H1 (cell line): ENCODE measurements around the gene TWNK. TPM values are rescaled to one million over a fixed set of nuclear protein-coding genes. Genes with fewer than 3 reads are reported as not detected.

Experiments used
- CTCF ChIA-PET: fragments of 300-600 bp; sonication (Branson Sonifier 250); formaldehyde crosslinking; loops from one replicate; lab custom pipeline; 2021; ENCODE audit not compliant: partially characterized antibody; lab: Charles Lee
- POLR2A ChIA-PET: fragments of 300-600 bp; sonication (Branson Sonifier 250); formaldehyde crosslinking; loops from one replicate; lab custom pipeline; 2021; ENCODE audit warnings: inconsistent platforms; ENCODE audit not compliant: partially characterized antibody; lab: Charles Lee
- DNase-seq, 2 experiments: peaks; one replicate each; pipeline versions ENCODE4 v3.0.0 to v3.0.0-alpha.2; 2010 to 2022; ENCODE audit warnings: low spot score in 2 of 2, low read depth in 1 of 2, mixed read lengths in 1 of 2
- FAIRE-seq: peaks from 2 replicates; lab custom pipeline; 2011; peaks lifted over from hg19 to GRCh38; lab: Jason Lieb, UNC
- H2AFZ ChIP-seq: 2 replicates; pipeline ENCODE4 v1.8.1; 2012; ENCODE audit warnings: low read length, inconsistent platforms
- H2AK5ac ChIP-seq: 2 replicates; pipeline ENCODE4 v1.6.1; 2013; ENCODE audit warnings: low read depth, low read length
- H2BK120ac ChIP-seq: replicated peaks from 2 replicates; pipeline ENCODE3; 2013; ENCODE audit warnings: low read depth, low read length, inconsistent platforms
- H2BK12ac ChIP-seq: 2 replicates; pipeline ENCODE4 v1.6.1; 2013; ENCODE audit warnings: low read depth, low read length
- H2BK15ac ChIP-seq: 2 replicates; pipeline ENCODE4 v1.6.1; 2013; ENCODE audit warnings: low read length
- H2BK20ac ChIP-seq: 2 replicates; pipeline ENCODE4 v1.6.1; 2013; ENCODE audit warnings: low read length
- H2BK5ac ChIP-seq: 2 replicates; pipeline ENCODE4 v1.6.1; 2013; ENCODE audit warnings: low read depth, low read length
- H3K14ac ChIP-seq: 2 replicates; pipeline ENCODE4 v1.6.1; 2013; ENCODE audit warnings: inconsistent platforms; ENCODE audit not compliant: insufficient read length
- H3K18ac ChIP-seq: 2 replicates; pipeline ENCODE4 v1.6.1; 2013; ENCODE audit warnings: low read length; ENCODE audit errors: extremely low read depth
- H3K23ac ChIP-seq: 2 replicates; pipeline ENCODE4 v1.6.1; 2013; ENCODE audit warnings: inconsistent platforms; ENCODE audit not compliant: insufficient read length
- H3K23me2 ChIP-seq: 2 replicates; pipeline ENCODE4 v1.6.1; 2013; ENCODE audit warnings: low read depth, low read length
- H3K27ac ChIP-seq: 2 replicates; pipeline ENCODE4 v1.6.1; 2011; ENCODE audit warnings: low read depth, low read length, inconsistent platforms
- H3K27me3 ChIP-seq, 4 experiments: replicated peaks in 1 of 4; 1 replicate in 1 of 4; 2 replicates in 3 of 4; pipeline versions ENCODE4 v1.6.1 to v1.8.1; 2011 to 2013; ENCODE audit warnings: low read length in 3 of 4, mild to moderate bottlenecking in 3 of 4, inconsistent platforms in 2 of 4, mixed read lengths in 2 of 4, moderate library complexity in 1 of 4; ENCODE audit not compliant: control insufficient read depth in 3 of 4, insufficient read depth in 3 of 4; ENCODE audit errors: extremely low read depth in 1 of 4
- H3K36me3 ChIP-seq, 4 experiments: 2 replicates each; pipeline versions ENCODE4 v1.6.1 to v1.8.1; 2011 to 2013; ENCODE audit warnings: mild to moderate bottlenecking in 4 of 4, low read length in 3 of 4, moderate library complexity in 2 of 4, control low read depth in 1 of 4, inconsistent platforms in 1 of 4; ENCODE audit not compliant: insufficient read depth in 4 of 4, control insufficient read depth in 2 of 4
- H3K4ac ChIP-seq: replicated peaks from 2 replicates; pipeline ENCODE3; 2013; ENCODE audit warnings: low read length, low read depth, mixed read lengths, inconsistent platforms; ENCODE audit not compliant: insufficient read length
- H3K4me1 ChIP-seq, 4 experiments: replicated peaks in 1 of 4; 1 replicate in 1 of 4; 2 replicates in 3 of 4; pipeline versions ENCODE4 v1.6.1 to v1.8.1; 2011 to 2013; ENCODE audit warnings: low read length in 3 of 4, inconsistent platforms in 2 of 4, mixed read lengths in 1 of 4; ENCODE audit not compliant: insufficient read depth in 4 of 4, control insufficient read depth in 3 of 4
- H3K4me2 ChIP-seq, 2 experiments: 2 replicates each; pipeline versions ENCODE4 v1.6.1 to v1.8.1; 2011 to 2013; ENCODE audit warnings: low read depth in 2 of 2, low read length in 2 of 2, control low read depth in 1 of 2, inconsistent platforms in 1 of 2, mild to moderate bottlenecking in 1 of 2; ENCODE audit not compliant: insufficient read depth in 1 of 2
- H3K4me3 ChIP-seq, 4 experiments: fragments of 200-600, 300-600 bp in 1 of 4; sonication (generic), shearing (Covaris generic), sonication (Bioruptor Twin) in 1 of 4; 2 replicates each; pipeline versions ENCODE4 v1.5.1 to v1.8.1; 2011 to 2016; ENCODE audit warnings: low read length in 4 of 4, low read depth in 3 of 4, control low read depth in 2 of 4, inconsistent platforms in 2 of 4, mild to moderate bottlenecking in 2 of 4, mixed read lengths in 1 of 4, moderate library complexity in 1 of 4; ENCODE audit not compliant: insufficient read depth in 2 of 4; ENCODE audit errors: extremely low read depth in 1 of 4
- H3K56ac ChIP-seq: replicated peaks from 2 replicates; pipeline ENCODE3; 2013; ENCODE audit warnings: low read depth, mild to moderate bottlenecking, mixed read lengths, low read length, inconsistent platforms; ENCODE audit not compliant: insufficient read length
- H3K79me1 ChIP-seq: 2 replicates; pipeline ENCODE4 v1.6.1; 2013; ENCODE audit warnings: low read depth, low read length, control low read depth
- H3K79me2 ChIP-seq, 2 experiments: 2 replicates each; pipeline versions ENCODE4 v1.6.1 to v1.8.1; 2012 to 2013; ENCODE audit warnings: low read length in 2 of 2, mild to moderate bottlenecking in 2 of 2, inconsistent platforms in 1 of 2; ENCODE audit not compliant: insufficient read depth in 2 of 2, control insufficient read depth in 1 of 2
- H3K9ac ChIP-seq, 4 experiments: replicated peaks in 1 of 4; 1 replicate in 1 of 4; 2 replicates in 3 of 4; pipeline versions ENCODE4 v1.6.1 to v1.8.1; 2011 to 2013; ENCODE audit warnings: low read depth in 3 of 4, low read length in 3 of 4, control low read depth in 2 of 4, mild to moderate bottlenecking in 2 of 4, moderate library complexity in 2 of 4, inconsistent platforms in 1 of 4; ENCODE audit errors: extremely low read depth in 1 of 4
- H3K9me3 ChIP-seq, 2 experiments: 2 replicates each; pipeline versions ENCODE4 v1.6.1 to v1.8.1; 2012 to 2013; ENCODE audit warnings: mild to moderate bottlenecking in 2 of 2, moderate library complexity in 2 of 2, control low read depth in 1 of 2, inconsistent platforms in 1 of 2, low read depth in 1 of 2, low read length in 1 of 2, mixed read lengths in 1 of 2; ENCODE audit not compliant: insufficient read depth in 2 of 2
- H4K20me1 ChIP-seq, 2 experiments: replicated peaks in 1 of 2; 2 replicates each; pipeline versions ENCODE3 to v1.8.1; 2011 to 2013; ENCODE audit warnings: inconsistent platforms in 2 of 2, low read length in 2 of 2, mild to moderate bottlenecking in 1 of 2; ENCODE audit not compliant: insufficient read depth in 2 of 2, control insufficient read depth in 1 of 2
- H4K5ac ChIP-seq: 2 replicates; pipeline ENCODE4 v1.6.1; 2013; ENCODE audit warnings: low read length, low read depth, mixed read lengths, inconsistent platforms; ENCODE audit not compliant: insufficient read length
- H4K8ac ChIP-seq: 2 replicates; pipeline ENCODE4 v1.8.0; 2013; ENCODE audit warnings: mild to moderate bottlenecking, moderate library complexity, low read length, inconsistent platforms; ENCODE audit not compliant: insufficient read depth; ENCODE audit errors: extremely low read depth
- H4K91ac ChIP-seq: replicated peaks from 2 replicates; pipeline ENCODE3; 2013; ENCODE audit warnings: low read length, mixed read lengths, inconsistent platforms; ENCODE audit not compliant: insufficient read length
- FOSL1 ChIP-seq: IDR thresholded peaks from 2 replicates; pipeline ENCODE4 v1.6.1; 2011; ENCODE audit warnings: mild to moderate bottlenecking, low read depth, low read length, moderate library complexity; ENCODE audit not compliant: insufficient read depth
- RXRA ChIP-seq: IDR thresholded peaks from 2 replicates; pipeline ENCODE4 v1.6.1; 2011; ENCODE audit warnings: low read depth, mild to moderate bottlenecking, low read length, moderate library complexity; ENCODE audit not compliant: insufficient read depth
- SP2 ChIP-seq: IDR thresholded peaks from 2 replicates; pipeline ENCODE4 v1.6.1; 2012; ENCODE audit warnings: mild to moderate bottlenecking, low read length, inconsistent platforms
- SP4 ChIP-seq: IDR thresholded peaks from 2 replicates; pipeline ENCODE4 v1.6.1; 2012; ENCODE audit warnings: low read length, inconsistent platforms
- TAF1 ChIP-seq: IDR thresholded peaks from 2 replicates; pipeline ENCODE4 v1.6.1; 2011; ENCODE audit warnings: mild to moderate bottlenecking, low read depth, low read length
- TCF12 ChIP-seq: IDR thresholded peaks from 2 replicates; pipeline ENCODE4 v1.6.1; 2011; ENCODE audit warnings: low read depth, mild to moderate bottlenecking, low read length
- WGBS, 2 experiments: shearing (Covaris generic) in 1 of 2; methylation state at CpG; one replicate each; pipeline versions ENCODE4 v1.1.6 to v1.1.7; 2013 to 2015; ENCODE audit warnings: low lambda C conversion rate in 2 of 2, mixed read lengths in 2 of 2, inconsistent platforms in 1 of 2, low coverage in 1 of 2, missing lambda C conversion rate in 1 of 2; ENCODE audit not compliant: insufficient replicate concordance in 2 of 2, insufficient coverage in 1 of 2, insufficient read length in 1 of 2; ENCODE audit errors: extremely low coverage in 1 of 2, missing lambda C conversion rate in 1 of 2; 5-methylcytosine and 5-hydroxymethylcytosine counted together
- polyA plus RNA-seq, 7 experiments: library from polyadenylated mRNA; depleted of rRNA in 3 of 7; stranded (reverse) in 5 of 7; unstranded in 2 of 7; fragments of >200 nt in 5 of 7; fragments of 200-250 nt in 2 of 7; gene quantifications; 1 replicate in 5 of 7; 2 replicates in 1 of 7; 4 replicates in 1 of 7; pipeline versions ENCODE4 v1.2.1 to v1.2.3, GENCODE V29; 2011 to 2013; ENCODE audit warnings: missing spikeins in 2 of 7, mixed read lengths in 2 of 7
- total RNA-seq: library from RNA; stranded (reverse); fragmentation: NEBNext Ultra II Directional; extraction: Animal tissue kit (Norgen Biotek cat#: 25700); gene quantifications from 2 replicates; pipeline ENCODE4 v1.2.1, GENCODE V29; 2021
- TF ChIP-seq, protein P1 (sequence below): IDR thresholded peaks from 2 replicates; pipeline ENCODE4 v1.6.1; 2012; ENCODE audit warnings: low read length, inconsistent platforms

TWNK gene
- total and polyA plus RNA-seq, 2 of the 8 experiments (the other 6 are each of a cell fraction or from before 2014, with no cell fraction given), result 15.4 to 32.5 TPM

DNA sequence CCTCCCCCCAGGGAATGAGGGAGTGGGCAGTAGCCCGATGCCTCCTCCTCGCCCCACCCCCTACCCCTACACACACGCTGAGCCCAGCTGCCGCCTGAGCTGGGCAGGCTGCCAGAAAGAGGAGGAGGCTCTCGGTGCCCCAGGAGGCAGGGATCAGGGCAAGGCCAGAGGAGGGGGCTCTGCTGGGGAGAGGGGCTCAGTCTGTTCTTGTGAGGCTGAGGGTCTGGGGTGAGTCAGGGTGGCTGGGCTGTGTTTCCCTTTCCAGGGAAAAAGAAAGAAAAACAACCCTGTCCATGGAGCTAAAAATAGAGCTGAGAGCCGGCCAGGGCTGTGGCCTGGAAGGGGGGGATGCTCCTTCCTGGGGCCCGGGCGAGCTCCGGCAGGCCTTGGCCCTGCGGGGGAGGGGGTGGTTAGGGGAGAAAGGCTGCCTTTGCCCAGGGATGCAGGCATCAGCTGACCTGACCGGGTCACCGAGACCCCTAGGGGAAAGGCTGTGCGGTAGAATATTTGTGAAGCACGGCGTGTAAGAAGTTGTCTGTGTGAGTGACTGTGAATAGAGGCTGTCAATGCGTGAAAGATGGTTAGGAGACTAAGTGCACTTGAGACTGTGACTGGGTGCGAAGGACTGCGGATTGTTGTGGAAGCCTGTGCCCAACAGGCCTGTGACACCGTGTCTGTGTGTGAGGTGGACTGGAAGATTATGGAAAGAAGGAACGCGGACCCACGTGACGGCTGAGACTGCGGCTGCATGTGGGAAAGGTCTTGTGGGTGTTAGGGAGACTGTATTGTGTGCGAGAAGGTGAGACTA lies 11.0 kb downstream of the TWNK start:
- H2BK20ac ChIP-seq, result peak overlapping the region; percentile 80; the same call in 1 of the 2 replicates
- 14% methylated on average over 23 of the region's 25 CpGs; no CpG with 5 or more reads in 1 of the 2 experiments for WGBS, 2 experiments
- H3K23ac ChIP-seq, result no peak overlapping the region
- CTCF ChIA-PET, result interaction anchor here (0.6 to 26.8 kb wide), 25 partner anchors 9 to 766 kb away, joined by 3 to 464 read pairs (median 4); partner anchors contain the start of genes MRPL43, PDZD7, SEMA4G and SFXN3
- H3K79me1 ChIP-seq, result peaks cover 3% of the 10 kb centered on the region
- H3K27ac ChIP-seq, result peak overlapping the region; percentile 32; the same call in 1 of the 2 replicates
- peak overlapping the region; percentile 98; the same call in 1 of the 2 replicates for H2BK15ac ChIP-seq
- H3K9ac ChIP-seq, result peak overlapping the region in 3 of 4 experiments; percentile 13 to 88 (median 31); a peak in 5 of 7 replicates
- peak overlapping the region; percentile 7 for H2BK120ac ChIP-seq
- no peak overlapping the region for H2AFZ ChIP-seq
- no peaks in the 10 kb centered on the region for H3K9me3 ChIP-seq
- H3K36me3 ChIP-seq, result peaks cover 9 to 22% (median 13%) of the 10 kb centered on the region in 4 experiments; a peak in 7 of 8 replicates
- no peaks in the 10 kb centered on the region for H3K27me3 ChIP-seq
- peak overlapping the region; percentile 75 to 90 (median 76) for H3K4me3 ChIP-seq
- H3K56ac ChIP-seq, result peak overlapping the region; percentile 71
- peak overlapping the region; percentile 75 for H4K5ac ChIP-seq
- peak overlapping the region; percentile 99 for H3K4ac ChIP-seq
- peak overlapping the region; percentile 82 for H4K8ac ChIP-seq
- no peak for TF ChIP-seq TAF1
- TF ChIP-seq, protein P1, sequence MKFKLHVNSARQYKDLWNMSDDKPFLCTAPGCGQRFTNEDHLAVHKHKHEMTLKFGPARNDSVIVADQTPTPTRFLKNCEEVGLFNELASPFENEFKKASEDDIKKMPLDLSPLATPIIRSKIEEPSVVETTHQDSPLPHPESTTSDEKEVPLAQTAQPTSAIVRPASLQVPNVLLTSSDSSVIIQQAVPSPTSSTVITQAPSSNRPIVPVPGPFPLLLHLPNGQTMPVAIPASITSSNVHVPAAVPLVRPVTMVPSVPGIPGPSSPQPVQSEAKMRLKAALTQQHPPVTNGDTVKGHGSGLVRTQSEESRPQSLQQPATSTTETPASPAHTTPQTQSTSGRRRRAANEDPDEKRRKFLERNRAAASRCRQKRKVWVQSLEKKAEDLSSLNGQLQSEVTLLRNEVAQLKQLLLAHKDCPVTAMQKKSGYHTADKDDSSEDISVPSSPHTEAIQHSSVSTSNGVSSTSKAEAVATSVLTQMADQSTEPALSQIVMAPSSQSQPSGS, result no peak
- TF ChIP-seq RXRA, result 0 out of 2 replicates have a peak, but pooled peaks have one; percentile 44
- TF ChIP-seq SP4, result no peak
- peak; percentile 68; the same call in 1 of the 2 replicates for TF ChIP-seq TCF12
- TF ChIP-seq SP2, result no peak
- no peak for TF ChIP-seq FOSL1
- DNase-seq (peak in 1 of 2 experiments; percentile 80), FAIRE-seq (no peak)
- peaks cover 0 to 33% of the 10 kb centered on the region in 2 experiments; a peak in 2 of 4 replicates for H3K79me2 ChIP-seq
- H3K4me1 ChIP-seq, result peaks cover 4 to 24% (median 14%) of the 10 kb centered on the region in 4 experiments
- no peak overlapping the region for H3K14ac ChIP-seq
- peak overlapping the region; percentile 98 for H2BK5ac ChIP-seq
- H2BK12ac ChIP-seq, result peak overlapping the region; percentile 98
- H3K18ac ChIP-seq, result peak overlapping the region; percentile 93
- POLR2A ChIA-PET, result interaction anchor here (0.7 to 12.6 kb wide), 6 partner anchors 10 to 45 kb away, joined by 3 to 143 read pairs (median 20); partner anchors contain the start of genes MRPL43, PDZD7, SFXN3 and TWNK
- peak overlapping the region; percentile 97 for H4K91ac ChIP-seq
- H3K4me2 ChIP-seq, result peak overlapping the region; percentile 93 to 99
- H2AK5ac ChIP-seq, result peak overlapping the region; percentile 76
- peaks cover 17% of the 10 kb centered on the region for H3K23me2 ChIP-seq
- peaks cover 0 to 10% of the 10 kb centered on the region in 2 experiments for H4K20me1 ChIP-seq
